Lower leg skin (tissue), 3 donors: ENCODE measurements around the gene ANKS6.

ENCODE experiments used
- POLR2A ChIP-seq, 2 donors: fragments of 450-650 bp; IDR thresholded peaks; one replicate each; pipeline ENCODE4 v1.6.1; 2016 to 2017; ENCODE audit warnings: antibody characterized with exemption in 2 of 2, mild to moderate bottlenecking in 1 of 2, moderate library complexity in 1 of 2
- TF ChIP-seq, protein P1 (sequence below), 3 donors: fragments of 450-650 bp; IDR thresholded peaks; one replicate each; pipeline ENCODE4 v1.5.1; 2016; ENCODE audit warnings: antibody characterized with exemption in 3 of 3, mild to moderate bottlenecking in 3 of 3, moderate library complexity in 2 of 3

DNA sequence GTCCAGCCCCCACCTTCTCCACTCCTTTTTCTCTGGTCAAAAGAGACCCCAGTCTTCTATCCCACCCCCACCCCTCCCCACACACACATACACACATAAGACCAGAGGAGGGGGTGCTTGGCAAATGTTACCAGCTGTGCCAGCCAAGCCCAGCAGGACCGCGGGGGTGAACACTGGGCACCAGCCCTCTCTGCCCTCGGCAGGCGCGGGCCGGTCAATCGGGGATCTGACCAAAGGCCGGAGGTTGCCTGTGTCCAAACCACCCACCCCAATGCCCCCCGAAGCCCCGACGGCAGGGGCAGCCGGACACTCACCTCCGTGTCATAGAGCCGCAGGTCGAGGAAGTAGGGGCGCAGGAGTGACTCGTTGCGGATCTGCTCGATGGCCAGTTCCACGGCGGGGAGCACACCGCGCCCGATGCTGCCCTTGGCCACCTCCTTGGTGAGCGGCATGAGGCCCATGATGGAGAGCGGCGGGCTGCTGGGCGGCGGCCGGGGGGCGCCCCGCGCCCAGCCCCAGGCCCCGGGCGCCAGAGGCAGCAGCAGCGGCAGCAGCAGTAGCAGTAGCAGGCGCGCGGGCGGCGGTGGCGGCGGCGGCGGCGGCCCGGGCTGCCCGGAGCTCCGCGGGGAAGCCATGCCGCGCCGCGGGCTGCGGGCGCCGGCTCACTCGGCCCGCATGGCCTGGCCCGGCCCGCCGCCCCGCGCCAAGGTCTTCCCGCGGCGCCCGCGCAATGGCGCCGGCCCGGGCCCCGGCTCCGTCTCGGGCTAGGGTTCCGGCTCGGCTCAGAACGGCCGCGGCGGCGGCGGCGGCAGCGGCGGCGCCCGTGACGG is 88.0 kb downstream of the ANKS6 start:
- TF ChIP-seq POLR2A (IDR thresholded peaks at IDR 0.05) = no peak
- TF ChIP-seq, protein P1, sequence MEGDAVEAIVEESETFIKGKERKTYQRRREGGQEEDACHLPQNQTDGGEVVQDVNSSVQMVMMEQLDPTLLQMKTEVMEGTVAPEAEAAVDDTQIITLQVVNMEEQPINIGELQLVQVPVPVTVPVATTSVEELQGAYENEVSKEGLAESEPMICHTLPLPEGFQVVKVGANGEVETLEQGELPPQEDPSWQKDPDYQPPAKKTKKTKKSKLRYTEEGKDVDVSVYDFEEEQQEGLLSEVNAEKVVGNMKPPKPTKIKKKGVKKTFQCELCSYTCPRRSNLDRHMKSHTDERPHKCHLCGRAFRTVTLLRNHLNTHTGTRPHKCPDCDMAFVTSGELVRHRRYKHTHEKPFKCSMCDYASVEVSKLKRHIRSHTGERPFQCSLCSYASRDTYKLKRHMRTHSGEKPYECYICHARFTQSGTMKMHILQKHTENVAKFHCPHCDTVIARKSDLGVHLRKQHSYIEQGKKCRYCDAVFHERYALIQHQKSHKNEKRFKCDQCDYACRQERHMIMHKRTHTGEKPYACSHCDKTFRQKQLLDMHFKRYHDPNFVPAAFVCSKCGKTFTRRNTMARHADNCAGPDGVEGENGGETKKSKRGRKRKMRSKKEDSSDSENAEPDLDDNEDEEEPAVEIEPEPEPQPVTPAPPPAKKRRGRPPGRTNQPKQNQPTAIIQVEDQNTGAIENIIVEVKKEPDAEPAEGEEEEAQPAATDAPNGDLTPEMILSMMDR (IDR thresholded peaks at IDR 0.05) = no peak
